NCI-H774 (cell line): ENCODE data around the gene UFL1.

ENCODE experiments used
- DNase-seq: peaks from one replicate; lab custom pipeline; 2025; lab: John Stamatoyannopoulos, UW

The UFL1 gene

DNA sequence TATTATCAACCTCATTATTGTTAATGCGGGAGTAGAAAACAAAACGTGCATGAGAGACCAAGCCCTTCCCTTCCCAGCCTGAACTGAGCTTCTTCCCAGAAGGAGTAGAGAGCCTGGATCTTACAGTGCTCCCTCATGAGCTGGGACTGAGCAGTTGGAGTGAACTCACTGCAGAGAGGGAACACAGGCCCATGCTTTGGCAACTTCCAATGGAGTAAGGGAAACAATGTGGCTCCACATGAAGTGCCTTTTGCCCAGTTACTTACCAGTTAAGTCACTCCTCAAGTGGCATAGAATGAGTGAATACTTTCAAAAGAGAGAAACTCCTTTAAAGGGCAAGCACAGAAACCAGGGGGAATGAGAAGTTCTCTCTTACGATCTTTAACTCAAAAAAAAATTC lies 53.8 kb downstream of the UFL1 start:
- no peak for DNase-seq

DNA sequence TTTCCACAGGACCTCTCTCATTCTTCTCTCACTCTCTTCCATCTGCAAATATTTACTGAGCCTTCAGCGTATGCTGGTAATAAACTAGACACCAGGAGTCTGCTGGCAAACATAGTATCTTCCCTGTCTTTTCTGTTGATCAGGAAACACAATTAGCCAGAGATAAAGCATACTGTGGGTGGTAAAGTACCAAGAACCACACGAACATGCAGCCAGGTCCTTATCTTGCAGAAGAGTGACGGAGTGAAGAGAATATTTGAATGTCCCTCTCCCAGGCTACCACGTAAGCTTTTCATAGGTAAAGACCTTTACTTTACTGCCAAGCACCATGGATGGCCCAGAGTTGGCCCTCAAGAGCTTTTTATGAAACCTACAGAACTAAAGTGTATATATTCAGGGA lies 54.6 kb downstream of the UFL1 start:
- no peak for DNase-seq

DNA sequence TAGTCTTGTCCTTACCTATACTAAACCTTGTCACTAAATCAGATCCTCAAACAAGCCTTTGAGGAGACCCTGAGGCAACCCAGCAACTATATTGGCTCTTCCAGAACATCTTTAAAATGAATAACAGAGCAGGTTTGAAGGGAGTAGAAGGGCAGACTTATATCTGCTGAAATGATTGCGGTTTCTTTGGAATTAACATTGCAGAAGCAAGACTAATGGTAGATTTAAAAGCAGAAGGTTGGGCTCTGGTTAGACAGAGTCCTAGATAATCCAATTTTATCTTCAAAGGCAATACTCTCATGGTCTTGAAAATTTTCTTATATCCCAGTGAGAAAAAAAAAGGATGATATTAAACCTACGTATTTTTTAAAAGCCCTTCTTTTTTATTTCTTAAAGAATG lies 60.4 kb downstream of the UFL1 start:
- no peak for DNase-seq

DNA sequence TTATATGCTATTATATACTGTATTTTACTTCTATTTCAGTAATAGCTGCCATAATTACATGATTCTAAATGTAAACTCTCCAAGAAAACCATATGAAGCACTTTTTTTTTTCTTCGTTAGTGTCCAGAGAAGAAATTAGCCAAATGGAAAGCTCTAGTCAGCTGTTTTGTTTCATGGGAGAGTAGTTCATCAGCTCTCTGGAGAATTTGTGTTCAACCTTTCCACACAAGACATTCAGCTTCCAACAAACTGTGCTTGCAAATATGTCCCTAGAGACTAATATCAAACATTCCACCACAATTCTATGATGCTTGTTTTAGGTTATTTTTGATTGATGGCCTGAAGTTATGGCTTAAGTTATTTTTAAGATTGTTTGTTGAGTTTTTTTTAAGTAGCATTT lies 60.8 kb downstream of the UFL1 start:
- DNase-seq = no peak

DNA sequence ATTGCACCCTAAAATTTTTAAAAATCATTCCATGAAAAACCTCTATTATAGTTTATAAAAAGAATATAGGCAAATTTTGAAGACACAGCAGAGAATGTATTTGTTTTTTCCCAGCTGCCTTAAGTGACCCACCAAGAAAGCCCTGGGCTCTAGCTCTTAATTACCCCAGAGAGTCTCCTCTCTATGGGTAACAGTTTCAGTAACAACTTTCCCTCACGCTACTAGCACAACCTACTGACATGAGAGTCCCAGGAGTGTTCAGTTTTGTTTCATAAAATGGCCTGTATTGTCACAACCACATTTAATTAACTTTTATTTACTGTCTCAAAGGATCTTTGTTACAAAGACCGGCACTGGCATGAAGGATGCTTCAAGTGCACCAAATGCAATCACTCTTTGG lies 82.8 kb downstream of the UFL1 start:
- DNase-seq = no peak
